Coronary artery (tissue), 2 donors: ENCODE results near the gene BNC2.
A peak's percentile ranks its signal among the peaks of the same experiment; 100 is the strongest.

Experiments
- DNase-seq: peaks from one replicate; pipeline ENCODE4 v3.0.0-alpha.2; 2017; ENCODE audit warnings: low spot score
- H3K27ac ChIP-seq, 2 donors: fragments of 200-600 bp; sonication (generic); one replicate each; pipeline ENCODE4 v1.5.1; 2016 to 2019
- H3K4me3 ChIP-seq: fragments of 200-600 bp; sonication (generic); 2 replicates; pipeline ENCODE4 v1.5.1; 2016; ENCODE audit warnings: mild to moderate bottlenecking, moderate library complexity
- CTCF ChIP-seq: fragments of 200-600 bp; sonication (generic); IDR thresholded peaks from one replicate; pipeline ENCODE4 v1.5.1; 2019; ENCODE audit warnings: antibody characterized with exemption

Gene BNC2

GRCh38 chr9:16869131-16869881, 1.2 kb downstream of the BNC2 start:
- Histone ChIP-seq H3K4me3 (peak overlapping the region; percentile 80), H3K27ac (peak overlapping the region in 1 of 2 donors; percentile 74)
- TF ChIP-seq CTCF, result no peak
- no peak for DNase-seq

- DNase-seq, result no peak
- peak overlapping the region; percentile 80 for H3K4me3 ChIP-seq
- no peak for TF ChIP-seq CTCF
- H3K27ac ChIP-seq, result peak overlapping the region in 1 of 2 donors; percentile 74
Measured at GRCh38 chr9:16868701-16869100, 1.8 kb downstream of the BNC2 start.

- Histone ChIP-seq H3K27ac (peak overlapping the region in 1 of 2 donors; percentile 74), H3K4me3 (peak overlapping the region; percentile 80)
- TF ChIP-seq CTCF, result no peak
- no peak for DNase-seq
Measured at GRCh38 chr9:16867576-16868311, 2.7 kb downstream of the BNC2 start.

- TF ChIP-seq CTCF, result no peak
- no peak for DNase-seq
- H3K27ac ChIP-seq, result no peak overlapping the region
- H3K4me3 ChIP-seq, result no peak overlapping the region
Measured at GRCh38 chr9:16866587-16866986, 3.9 kb downstream of the BNC2 start.

- peak overlapping the region in 1 of 2 donors; percentile 5 for H3K27ac ChIP-seq
- TF ChIP-seq CTCF, result no peak
Measured at GRCh38 chr9:16864649-16865434, 5.6 kb downstream of the BNC2 start.

GRCh38 chr9:16848179-16848578, 22.3 kb downstream of the BNC2 start:
- no peak for DNase-seq
- no peak overlapping the region for H3K27ac ChIP-seq
- no peak for TF ChIP-seq CTCF
- no peak overlapping the region for H3K4me3 ChIP-seq

More at GRCh38 chr9:16864649-16865434, 5.6 kb downstream of the BNC2 start:
- no peak overlapping the region for H3K4me3 ChIP-seq
- DNase-seq, result no peak
